Uterus (tissue), 2 donors: ENCODE results near the gene ARHGAP11A.

Source experiments
- CTCF ChIP-seq, 4 experiments: fragments of 200-600 bp in 2 of 4; fragments of 450-650 bp in 2 of 4; sonication (generic) in 2 of 4; IDR thresholded peaks; one replicate each; pipeline ENCODE4 v1.5.1; 2016 to 2019; ENCODE audit warnings: antibody characterized with exemption in 4 of 4, mild to moderate bottlenecking in 2 of 4, moderate library complexity in 1 of 4
- POLR2A ChIP-seq, 2 donors: fragments of 450-650 bp; IDR thresholded peaks; one replicate each; pipeline ENCODE4 v1.6.1; 2016; ENCODE audit warnings: antibody characterized with exemption in 2 of 2, mild to moderate bottlenecking in 1 of 2, moderate library complexity in 1 of 2

GRCh38 chr15:32671339-32672325, 56.3 kb downstream of the ARHGAP11A start:
- TF ChIP-seq CTCF (IDR thresholded peaks at IDR 0.05) (no peak), POLR2A (IDR thresholded peaks at IDR 0.05) (no peak)
